ENCODE results near the gene SNAPIN.

Gene SNAPIN

GRCh38 chr1:153614906-153615305, 43.6 kb upstream of the SNAPIN start:
- no peaks in the 10 kb centered on the region; the same call in 1 of the 2 replicates for H3K27me3 ChIP-seq (ENCODE audit: control insufficient read depth, insufficient read depth, low read length)
- H3K27ac ChIP-seq (ENCODE audit: low read depth, low read length): no peak overlapping the region
- H3K4me3 ChIP-seq (ENCODE audit: low read depth, low read length): no peak overlapping the region
- H3K36me3 ChIP-seq (ENCODE audit: control insufficient read depth, insufficient read depth, low read length): peaks cover 6% of the 10 kb centered on the region; the same call in 1 of the 2 replicates
- no peaks in the 10 kb centered on the region for H3K9me3 ChIP-seq (ENCODE audit: control insufficient read depth, insufficient read depth, low read depth, low read length)
- H3K4me1 ChIP-seq (ENCODE audit: control insufficient read depth, insufficient read depth, low read length): peaks cover 39% of the 10 kb centered on the region
- H3K9ac ChIP-seq (ENCODE audit: low read length): no peak overlapping the region

DNA sequence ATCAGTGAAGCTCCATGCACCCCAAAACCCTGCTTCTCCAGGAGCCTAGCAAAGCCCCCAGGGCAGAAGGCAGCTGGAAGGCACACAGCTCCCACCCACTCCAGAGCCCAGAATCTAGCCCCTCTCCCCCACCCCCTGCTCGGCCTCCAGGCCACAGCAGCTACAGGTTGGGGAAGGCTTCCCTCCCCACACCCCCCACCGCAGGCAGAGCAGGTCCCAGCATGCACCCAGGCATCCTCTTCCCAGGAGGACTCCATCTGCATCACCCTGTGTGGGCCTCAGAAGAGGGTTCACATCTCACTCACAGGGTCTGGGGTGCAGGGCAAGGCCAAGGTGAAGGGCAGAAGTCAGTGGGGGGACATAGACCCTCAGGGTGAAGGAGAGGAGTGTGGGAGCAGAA, 43.1 kb upstream of the SNAPIN start:
- H3K9me3 ChIP-seq (ENCODE audit: control insufficient read depth, insufficient read depth, low read depth, low read length): no peaks in the 10 kb centered on the region
- no peak overlapping the region for H3K27ac ChIP-seq (ENCODE audit: low read depth, low read length)
- H3K4me3 ChIP-seq (ENCODE audit: low read depth, low read length): no peak overlapping the region
- H3K27me3 ChIP-seq (ENCODE audit: control insufficient read depth, insufficient read depth, low read length): no peaks in the 10 kb centered on the region; the same call in 1 of the 2 replicates
- peaks cover 34% of the 10 kb centered on the region for H3K4me1 ChIP-seq (ENCODE audit: control insufficient read depth, insufficient read depth, low read length)
- H3K9ac ChIP-seq (ENCODE audit: low read length): no peak overlapping the region
- H3K36me3 ChIP-seq (ENCODE audit: control insufficient read depth, insufficient read depth, low read length): peaks cover 6% of the 10 kb centered on the region; the same call in 1 of the 2 replicates

- H3K27me3 ChIP-seq (ENCODE audit: control insufficient read depth, insufficient read depth, low read length): no peaks in the 10 kb centered on the region; the same call in 1 of the 2 replicates
- H3K4me1 ChIP-seq (ENCODE audit: control insufficient read depth, insufficient read depth, low read length): peaks cover 34% of the 10 kb centered on the region
- H3K9ac ChIP-seq (ENCODE audit: low read length): no peak within 1 kb of the TSS
- no peaks in the 10 kb centered on the region for H3K9me3 ChIP-seq (ENCODE audit: control insufficient read depth, insufficient read depth, low read depth, low read length)
- peaks cover 9% of the 10 kb centered on the region; the same call in 1 of the 2 replicates for H3K36me3 ChIP-seq (ENCODE audit: control insufficient read depth, insufficient read depth, low read length)
- H3K4me3 ChIP-seq (ENCODE audit: low read depth, low read length): no peak within 1 kb of the TSS
- H3K27ac ChIP-seq (ENCODE audit: low read depth, low read length): no peak within 1 kb of the TSS
These were observed 42.2 kb upstream of the SNAPIN start, which contains the start of gene S100A14 for GRCh38 chr1:153616144-153616916. Gene S100A14 (minus strand): TSS chr1:153616325. CDS start chr1:153615858, 467 bp downstream.

GRCh38 chr1:153616917-153617311, 41.6 kb upstream of the SNAPIN start:
- Histone ChIP-seq H3K27me3 (ENCODE audit: control insufficient read depth, insufficient read depth, low read length) (no peaks in the 10 kb centered on the region; the same call in 1 of the 2 replicates), H3K4me3 (ENCODE audit: low read depth, low read length) (no peak overlapping the region), H3K36me3 (ENCODE audit: control insufficient read depth, insufficient read depth, low read length) (peaks cover 9% of the 10 kb centered on the region; the same call in 1 of the 2 replicates), H3K9me3 (ENCODE audit: control insufficient read depth, insufficient read depth, low read depth, low read length) (no peaks in the 10 kb centered on the region), H3K4me1 (ENCODE audit: control insufficient read depth, insufficient read depth, low read length) (peaks cover 30% of the 10 kb centered on the region), H3K27ac (ENCODE audit: low read depth, low read length) (no peak overlapping the region), H3K9ac (ENCODE audit: low read length) (no peak overlapping the region)

DNA sequence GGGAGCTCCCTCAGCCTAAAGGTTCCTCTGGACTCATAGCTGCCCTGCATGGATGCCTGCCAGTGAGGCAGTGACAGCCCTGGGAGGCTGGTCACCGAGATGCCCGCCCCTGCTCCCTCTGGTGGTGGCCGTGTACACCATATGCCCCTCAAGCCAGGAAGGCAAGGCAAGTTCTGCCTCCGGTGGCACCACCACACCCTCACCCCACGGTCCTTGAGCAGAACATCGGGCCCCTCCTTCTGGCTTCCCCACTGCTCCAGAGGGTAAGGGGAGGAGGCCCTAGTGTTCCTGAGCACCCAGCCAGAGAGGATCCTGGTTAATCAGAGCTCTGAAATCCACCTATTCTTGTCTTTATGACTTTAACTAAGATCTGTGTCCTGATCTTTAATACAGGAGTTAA, 40.8 kb upstream of the SNAPIN start:
- Histone ChIP-seq H3K4me1 (ENCODE audit: control insufficient read depth, insufficient read depth, low read length) (peaks cover 24% of the 10 kb centered on the region), H3K4me3 (ENCODE audit: low read depth, low read length) (no peak overlapping the region), H3K9me3 (ENCODE audit: control insufficient read depth, insufficient read depth, low read depth, low read length) (no peaks in the 10 kb centered on the region), H3K9ac (ENCODE audit: low read length) (no peak overlapping the region), H3K27ac (ENCODE audit: low read depth, low read length) (no peak overlapping the region), H3K27me3 (ENCODE audit: control insufficient read depth, insufficient read depth, low read length) (no peaks in the 10 kb centered on the region), H3K36me3 (ENCODE audit: control insufficient read depth, insufficient read depth, low read length) (peaks cover 15% of the 10 kb centered on the region; the same call in 1 of the 2 replicates)

DNA sequence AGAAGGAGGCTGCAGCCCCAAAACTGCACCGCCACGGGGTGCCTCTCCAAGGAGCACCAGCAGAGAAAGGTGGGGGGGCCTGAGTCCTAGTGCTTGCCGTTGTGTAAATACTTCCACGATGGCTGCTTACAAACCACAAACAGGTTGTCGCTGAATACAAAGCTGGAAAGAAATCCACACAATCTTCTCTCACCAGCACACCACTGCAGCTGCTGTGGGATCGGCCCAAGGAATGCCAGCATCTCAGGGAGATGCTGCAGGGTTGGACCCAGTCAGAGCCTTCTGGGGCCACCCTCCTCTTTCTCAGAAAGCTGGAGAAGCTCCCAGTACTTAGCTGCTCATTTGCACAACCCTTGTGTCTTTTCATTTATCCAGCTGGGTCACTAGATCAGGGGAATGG, 39.3 kb upstream of the SNAPIN start:
- H3K27ac ChIP-seq (ENCODE audit: low read depth, low read length): no peak overlapping the region
- H3K4me3 ChIP-seq (ENCODE audit: low read depth, low read length): no peak overlapping the region
- no peaks in the 10 kb centered on the region for H3K9me3 ChIP-seq (ENCODE audit: control insufficient read depth, insufficient read depth, low read depth, low read length)
- H3K27me3 ChIP-seq (ENCODE audit: control insufficient read depth, insufficient read depth, low read length): no peaks in the 10 kb centered on the region
- H3K9ac ChIP-seq (ENCODE audit: low read length): no peak overlapping the region
- peaks cover 21% of the 10 kb centered on the region; the same call in 1 of the 2 replicates for H3K4me1 ChIP-seq (ENCODE audit: control insufficient read depth, insufficient read depth, low read length)
- peaks cover 16% of the 10 kb centered on the region; the same call in 1 of the 2 replicates for H3K36me3 ChIP-seq (ENCODE audit: control insufficient read depth, insufficient read depth, low read length)

- H3K27me3 ChIP-seq (ENCODE audit: control insufficient read depth, insufficient read depth, low read length): 0 out of 2 replicates have a peak, but pooled peaks cover 3% of the 10 kb centered on the region
- H3K9ac ChIP-seq (ENCODE audit: low read length): no peak overlapping the region
- no peak overlapping the region for H3K4me3 ChIP-seq (ENCODE audit: low read depth, low read length)
- H3K4me1 ChIP-seq (ENCODE audit: control insufficient read depth, insufficient read depth, low read length): peaks cover 23% of the 10 kb centered on the region
- H3K27ac ChIP-seq (ENCODE audit: low read depth, low read length): no peak overlapping the region
- no peaks in the 10 kb centered on the region for H3K9me3 ChIP-seq (ENCODE audit: control insufficient read depth, insufficient read depth, low read depth, low read length)
- peaks cover 22% of the 10 kb centered on the region; the same call in 1 of the 2 replicates for H3K36me3 ChIP-seq (ENCODE audit: control insufficient read depth, insufficient read depth, low read length)
These were observed 35.4 kb upstream of the SNAPIN start for GRCh38 chr1:153623101-153623500.

- H3K4me3 ChIP-seq (ENCODE audit: low read depth, low read length): no peak overlapping the region
- 0 out of 2 replicates have a peak, but pooled peaks cover 3% of the 10 kb centered on the region for H3K27me3 ChIP-seq (ENCODE audit: control insufficient read depth, insufficient read depth, low read length)
- peaks cover 42% of the 10 kb centered on the region for H3K4me1 ChIP-seq (ENCODE audit: control insufficient read depth, insufficient read depth, low read length)
- no peak overlapping the region for H3K27ac ChIP-seq (ENCODE audit: low read depth, low read length)
- H3K36me3 ChIP-seq (ENCODE audit: control insufficient read depth, insufficient read depth, low read length): peaks cover 16% of the 10 kb centered on the region; the same call in 1 of the 2 replicates
- H3K9ac ChIP-seq (ENCODE audit: low read length): no peak overlapping the region
- H3K9me3 ChIP-seq (ENCODE audit: control insufficient read depth, insufficient read depth, low read depth, low read length): no peaks in the 10 kb centered on the region
These were observed 33.4 kb upstream of the SNAPIN start for GRCh38 chr1:153624965-153625611.

- H3K9ac ChIP-seq (ENCODE audit: low read length): peak overlapping the region; percentile 79
- H3K9me3 ChIP-seq (ENCODE audit: control insufficient read depth, insufficient read depth, low read depth, low read length): no peaks in the 10 kb centered on the region
- peak overlapping the region; percentile 50; the same call in 1 of the 2 replicates for H3K27ac ChIP-seq (ENCODE audit: low read depth, low read length)
- peak overlapping the region; percentile 75 for H3K4me3 ChIP-seq (ENCODE audit: low read depth, low read length)
- peaks cover 45% of the 10 kb centered on the region for H3K4me1 ChIP-seq (ENCODE audit: control insufficient read depth, insufficient read depth, low read length)
- 0 out of 2 replicates have a peak, but pooled peaks cover 3% of the 10 kb centered on the region for H3K27me3 ChIP-seq (ENCODE audit: control insufficient read depth, insufficient read depth, low read length)
- 0 out of 2 replicates have a peak, but pooled peaks cover 13% of the 10 kb centered on the region for H3K36me3 ChIP-seq (ENCODE audit: control insufficient read depth, insufficient read depth, low read length)
These were observed 32.0 kb upstream of the SNAPIN start for GRCh38 chr1:153626477-153626903.

- Histone ChIP-seq H3K27ac (ENCODE audit: low read depth, low read length) (peak within 1 kb of the TSS; percentile 50; the same call in 1 of the 2 replicates), H3K4me3 (ENCODE audit: low read depth, low read length) (peak within 1 kb of the TSS; percentile 75), H3K27me3 (ENCODE audit: control insufficient read depth, insufficient read depth, low read length) (0 out of 2 replicates have a peak, but pooled peaks cover 3% of the 10 kb centered on the region), H3K9ac (ENCODE audit: low read length) (peak within 1 kb of the TSS; percentile 79), H3K4me1 (ENCODE audit: control insufficient read depth, insufficient read depth, low read length) (peaks cover 45% of the 10 kb centered on the region), H3K36me3 (ENCODE audit: control insufficient read depth, insufficient read depth, low read length) (0 out of 2 replicates have a peak, but pooled peaks cover 13% of the 10 kb centered on the region), H3K9me3 (ENCODE audit: control insufficient read depth, insufficient read depth, low read depth, low read length) (no peaks in the 10 kb centered on the region)
These were observed 31.4 kb upstream of the SNAPIN start, which contains the start of gene S100A13 for GRCh38 chr1:153626904-153627714. Gene S100A13 (minus strand): TSS chr1:153627505. CDS start chr1:153626472, 1,033 bp downstream.

Data from HUES6 (cell line).